Sigmoid colon (tissue), 4 donors: Measurements from ENCODE around the gene TOX2.

Source experiments
- CTCF ChIP-seq, 4 experiments: fragments of 450-650 bp in 3 of 4; fragments of 200-600 bp in 1 of 4; IDR thresholded peaks; one replicate each; pipeline ENCODE4 v1.5.1; 2016 to 2019; ENCODE audit warnings: antibody characterized with exemption in 4 of 4, mild to moderate bottlenecking in 3 of 4, moderate library complexity in 2 of 4
- EP300 ChIP-seq, 4 donors: sonication (generic); formaldehyde crosslinking; IDR thresholded peaks; one replicate each; pipeline ENCODE4 v1.6.1; 2017; ENCODE audit warnings: antibody characterized with exemption in 4 of 4
- POLR2A ChIP-seq, 2 donors: fragments of 450-650 bp; IDR thresholded peaks; one replicate each; pipeline ENCODE4 v1.6.1; 2016; ENCODE audit warnings: antibody characterized with exemption in 2 of 2, mild to moderate bottlenecking in 2 of 2, moderate library complexity in 2 of 2

- TF ChIP-seq CTCF (IDR thresholded peaks at IDR 0.05) (no peak), EP300 (IDR thresholded peaks at IDR 0.05) (no peak), POLR2A (IDR thresholded peaks at IDR 0.05) (no peak)
Measured at GRCh38 chr20:43911066-43911465, 3.6 kb upstream of the TOX2 start.
